HCT116 (cell line): ENCODE measurements around the gene RIPOR1. TPM values are rescaled to one million over a fixed set of nuclear protein-coding genes. Genes with fewer than 3 reads are reported as not detected.

Source experiments
- ATAC-seq: fragments of 200-7000 bp; cut with Tn5 transposase; 2 replicates; pipeline ENCODE4 v1.9.1; 2020; ENCODE audit warnings: mild to moderate bottlenecking, moderate library complexity
- BruUV-seq: library from RNA; stranded (reverse); fragments of 400-500 nt; replicated peaks from 2 replicates; lab custom pipeline; 2021; lab: Mats Ljungman, UMichigan
- CTCF ChIA-PET: fragments of 300-600 bp; sonication (Branson Sonifier 250); formaldehyde crosslinking; loops from one replicate; lab custom pipeline; 2021; ENCODE audit warnings: antibody characterized with exemption; lab: Charles Lee
- POLR2A ChIA-PET: fragments of 300-600, 350-600 bp; sonication (Branson Sonifier 250); formaldehyde crosslinking; loops from one replicate; lab custom pipeline; 2021; ENCODE audit warnings: antibody characterized with exemption; lab: Charles Lee
- RAD21 ChIA-PET, 2 experiments: fragments of 300-600 bp; sonication (Branson Sonifier 250); formaldehyde crosslinking; loops; one replicate each; lab custom pipeline; 2023; ENCODE audit warnings: low total read pairs in 2 of 2; ENCODE audit not compliant: uncharacterized antibody in 2 of 2, unreplicated experiment in 2 of 2, low non-redundant PET in 1 of 2; lab: Charles Lee
- DNase-seq: peaks from one replicate; pipeline ENCODE4 v3.0.0-alpha.2; 2010; ENCODE audit warnings: low read depth, low spot score
- H2AFZ ChIP-seq: fragments of 200-600 bp; shearing (Covaris generic), sonication (generic); 2 replicates; pipeline ENCODE4 v1.6.1; 2017; ENCODE audit warnings: low read depth, mixed run types, mixed read lengths, antibody characterized with exemption, low read length; ENCODE audit not compliant: poor library complexity, severe bottlenecking
- H3K27ac ChIP-seq: 2 replicates; pipeline ENCODE4 v1.5.1; 2012; ENCODE audit warnings: low read depth, low read length
- H3K27me3 ChIP-seq: fragments of 200-600 bp; sonication (generic); 2 replicates; pipeline ENCODE4 v1.6.1; 2016; ENCODE audit warnings: mixed run types, low read length, mixed read lengths; ENCODE audit not compliant: insufficient read depth
- H3K36me3 ChIP-seq, 2 experiments: fragments of 200-500 bp in 1 of 2; fragments of 200-600 bp in 1 of 2; sonication (Bioruptor generic) in 1 of 2; sonication (generic) in 1 of 2; 2 replicates each; pipeline versions ENCODE4 v1.5.1 to v1.6.1; 2014 to 2016; ENCODE audit warnings: low read length in 2 of 2, inconsistent platforms in 1 of 2, mixed read lengths in 1 of 2, mixed run types in 1 of 2; ENCODE audit not compliant: insufficient read depth in 2 of 2, control insufficient read depth in 1 of 2
- H3K4me1 ChIP-seq, 2 experiments: fragments of 200-600 bp in 1 of 2; sonication (generic) in 1 of 2; 2 replicates each; pipeline versions ENCODE4 v1.5.1 to v1.6.1; 2012 to 2017; ENCODE audit warnings: low read length in 2 of 2, inconsistent platforms in 1 of 2, mild to moderate bottlenecking in 1 of 2, mixed read lengths in 1 of 2, mixed run types in 1 of 2, moderate library complexity in 1 of 2; ENCODE audit not compliant: insufficient read depth in 2 of 2, control insufficient read depth in 1 of 2
- H3K4me2 ChIP-seq: fragments of 200-600 bp; sonication (generic); 2 replicates; pipeline ENCODE4 v1.6.1; 2017; ENCODE audit warnings: mixed run types, low read length, mixed read lengths
- H3K4me3 ChIP-seq, 2 experiments: fragments of 200-600 bp in 1 of 2; sonication (generic) in 1 of 2; replicated peaks in 1 of 2; 2 replicates each; pipeline ENCODE4 v1.5.1; 2011 to 2016; ENCODE audit warnings: low read length in 2 of 2, control low read depth in 1 of 2, low read depth in 1 of 2, mild to moderate bottlenecking in 1 of 2, mixed read lengths in 1 of 2, mixed run types in 1 of 2
- H3K79me2 ChIP-seq: fragments of 200-600 bp; sonication (generic); 2 replicates; pipeline ENCODE4 v1.6.1; 2017; ENCODE audit warnings: mild to moderate bottlenecking, mixed run types, low read length, moderate library complexity, mixed read lengths; ENCODE audit not compliant: insufficient read depth
- H3K9ac ChIP-seq: fragments of 200-600 bp; sonication (generic); 2 replicates; pipeline ENCODE4 v1.6.1; 2016; ENCODE audit warnings: low read length, mixed read lengths
- H3K9me2 ChIP-seq: fragments of 200-600 bp; sonication (generic), shearing (Covaris generic); 2 replicates; pipeline ENCODE4 v1.6.1; 2017; ENCODE audit warnings: mixed run types, mild to moderate bottlenecking, moderate library complexity; ENCODE audit not compliant: insufficient read depth
- H3K9me3 ChIP-seq, 2 experiments: fragments of 200-500 bp in 1 of 2; fragments of 200-600 bp in 1 of 2; sonication (Bioruptor generic) in 1 of 2; sonication (generic) in 1 of 2; 2 replicates each; pipeline ENCODE4 v1.6.1; 2014 to 2017; ENCODE audit warnings: low read length in 2 of 2, mixed read lengths in 2 of 2, inconsistent platforms in 1 of 2, low read depth in 1 of 2, mild to moderate bottlenecking in 1 of 2, mixed run types in 1 of 2, moderate library complexity in 1 of 2; ENCODE audit not compliant: control insufficient read depth in 1 of 2, insufficient read depth in 1 of 2
- H4K20me1 ChIP-seq: fragments of 200-600 bp; sonication (generic), shearing (Covaris generic); 2 replicates; pipeline ENCODE4 v1.6.1; 2017; ENCODE audit warnings: mixed run types, mild to moderate bottlenecking, moderate library complexity; ENCODE audit not compliant: insufficient read depth
- REST ChIP-seq: IDR thresholded peaks from 2 replicates; pipeline ENCODE4 v1.6.1; 2012; ENCODE audit warnings: low read depth
- intact Hi-C: fragments of 100-400 bp; cut with micrococcal nuclease; formaldehyde crosslinking; loops from 2 replicates; pipeline ENCODE4 v1.10.0; 2022
- total RNA-seq: library from RNA; stranded (reverse); gene quantifications from one replicate; pipeline ENCODE4 v1.2.1, GENCODE V29; 2021; ENCODE audit not compliant: unreplicated experiment

Gene RIPOR1
- total RNA-seq, 1 experiment from 2014 or later: 60.0 TPM

- CTCF ChIA-PET: no interaction called here
Measured at GRCh38 chr16:67539271-67539670, 10.6 kb downstream of the RIPOR1 start.

More at GRCh38 chr16:67539271-67539670, 10.6 kb downstream of the RIPOR1 start:
- Histone ChIP-seq H3K79me2 (peaks cover 15% of the 10 kb centered on the region; the same call in 1 of the 2 replicates), H3K27ac (no peak overlapping the region), H3K27me3 (no peaks in the 10 kb centered on the region), H3K4me3 (no peak overlapping the region), H3K9ac (no peak overlapping the region), H3K9me3 (no peaks in the 10 kb centered on the region), H3K36me3 (peaks cover 4 to 23% of the 10 kb centered on the region in 2 experiments), H2AFZ (no peak overlapping the region), H4K20me1 (no peaks in the 10 kb centered on the region), H3K4me1 (peaks cover 0 to 12% of the 10 kb centered on the region in 2 experiments; a peak in 1 of 4 replicates), H3K4me2 (no peak overlapping the region), H3K9me2 (no peaks in the 10 kb centered on the region)
- no TSS peak for BruUV-seq
- DNase-seq (no peak), ATAC-seq (no peak)
- TF ChIP-seq REST: no peak
- intact Hi-C loops: no loop called here
- ChIA-PET POLR2A (no interaction called here), RAD21 (no interaction called here)
